Ovary (tissue), 9 donors: ENCODE results near the gene HADHB. TPM values are rescaled to one million over a fixed set of nuclear protein-coding genes. Genes with fewer than 3 reads are reported as not detected.

Experiments used
- DNase-seq, 5 donors: peaks; one replicate each; pipeline ENCODE4 v3.0.0-alpha.2; 2019 to 2020
- H3K27ac ChIP-seq, 2 donors: fragments of 200-600 bp; one replicate each; pipeline versions ENCODE4 v1.5.1 to v1.8.0; 2019 to 2022
- H3K27me3 ChIP-seq: fragments of 200-600 bp; one replicate; pipeline ENCODE4 v1.8.0; 2022
- H3K36me3 ChIP-seq: fragments of 200-600 bp; sonication (generic); one replicate; pipeline ENCODE4 v1.5.1; 2019
- H3K4me1 ChIP-seq: one replicate; pipeline ENCODE4 v1.8.1; 2013; ENCODE audit warnings: mild to moderate bottlenecking, moderate library complexity; ENCODE audit not compliant: insufficient read depth
- H3K4me3 ChIP-seq: fragments of 200-600 bp; sonication (generic); one replicate; pipeline ENCODE4 v1.5.1; 2017
- H3K9me3 ChIP-seq, 2 donors: fragments of 200-600 bp in 1 of 2; sonication (generic) in 1 of 2; one replicate each; pipeline versions ENCODE4 v1.5.1 to v1.8.1; 2013 to 2019; ENCODE audit warnings: mild to moderate bottlenecking in 1 of 2, moderate library complexity in 1 of 2
- CTCF ChIP-seq, 3 donors: fragments of 450-650 bp in 2 of 3; fragments of 200-600 bp in 1 of 3; IDR thresholded peaks; one replicate each; pipeline versions ENCODE4 v1.5.1 to v1.8.0; 2016 to 2022; ENCODE audit warnings: antibody characterized with exemption in 3 of 3, mild to moderate bottlenecking in 1 of 3
- EP300 ChIP-seq: sonication (generic); formaldehyde crosslinking; IDR thresholded peaks from one replicate; pipeline ENCODE4 v1.6.1; 2017; ENCODE audit warnings: antibody characterized with exemption
- POLR2A ChIP-seq: fragments of 450-650 bp; IDR thresholded peaks from one replicate; pipeline ENCODE4 v1.6.1; 2017; ENCODE audit warnings: antibody characterized with exemption, mild to moderate bottlenecking, moderate library complexity
- WGBS, 3 donors: extraction: QIAGEN DNeasy Blood & Tissue Kit in 1 of 3; methylation state at CpG; one replicate each; pipeline versions ENCODE4 v1.1.5 to v1.1.7; 2013 to 2017; 5-methylcytosine and 5-hydroxymethylcytosine counted together
- intact Hi-C, 4 donors: fragments of 100-400 bp; cut with DNase I; formaldehyde crosslinking; loops; one replicate each; pipeline versions ENCODE4 v1.11.0 to v1.15.1; 2022 to 2023
- polyA plus RNA-seq, 2 donors: library from polyadenylated mRNA; stranded (reverse); fragments of 200-250 nt in 1 of 2; fragments of 350-450 nt in 1 of 2; fragmentation: Illumina TruSeq in 1 of 2; extraction: RNeasy Lipid Tissue Mini Kit (QIAGEN cat#74804) in 1 of 2; gene quantifications; one replicate each; pipeline ENCODE4 v1.2.3, GENCODE V29; 2013 to 2014
- total RNA-seq, 7 donors: library from RNA; depleted of rRNA in 2 of 7; stranded (reverse); fragments of >200 nt in 2 of 7; fragmentation: NEBNext Ultra II Directional in 3 of 7; extraction: Animal tissue kit (Norgen Biotek cat#: 25700) in 3 of 7; gene quantifications; one replicate each; pipeline versions ENCODE4 v1.1.0 to v1.2.4, GENCODE V29; 2016 to 2023
- donor health status: DM: no; HTN: no; CAD: no; lungs with moderate emphysema.
- donor health status: DM: no; HTN: no; CAD: no.
- donor health status: Bipolar disorder and iron deficiency.
- donor health status: DM: yes; HTN: yes; CAD: no.
- donor health status: DM: no; HTN: no; CAD: no.
- donor health status: DM: yes; HTN: yes; CAD: no.

The HADHB gene
- total and polyA plus RNA-seq, 9 donors = 81.1 to 224 (median 104) TPM

- intact Hi-C loops = loop anchor here in 2 of 4 donors (10.0 kb wide), 1 partner anchor 75 kb away; no protein-coding TSS in a partner anchor
- Histone ChIP-seq H3K9me3 (no peaks in the 10 kb centered on the region), H3K4me3 (no peak overlapping the region), H3K27ac (no peak overlapping the region), H3K27me3 (no peaks in the 10 kb centered on the region), H3K4me1 (no peaks in the 10 kb centered on the region), H3K36me3 (no peaks in the 10 kb centered on the region)
- WGBS, 3 donors = 83 to 93% (median 88%) methylated on average over 10 of the region's 10 CpGs
- TF ChIP-seq POLR2A = no peak
- no peak for TF ChIP-seq EP300
- no peak for TF ChIP-seq CTCF (IDR thresholded peaks at IDR 0.05)
- DNase-seq = no peak
Measured at GRCh38 chr2:26309921-26310320, 65.2 kb downstream of the HADHB start.

- Histone ChIP-seq H3K27ac (no peak overlapping the region), H3K4me3 (no peak overlapping the region), H3K9me3 (no peaks in the 10 kb centered on the region), H3K4me1 (no peaks in the 10 kb centered on the region), H3K27me3 (no peaks in the 10 kb centered on the region), H3K36me3 (no peaks in the 10 kb centered on the region)
- 83 to 93% (median 88%) methylated on average over 9 of the region's 9 CpGs for WGBS, 3 donors
- no peak for TF ChIP-seq POLR2A
- TF ChIP-seq CTCF (IDR thresholded peaks at IDR 0.05) = no peak
- no peak for TF ChIP-seq EP300
- no peak for DNase-seq
- intact Hi-C loops = loop anchor here in 2 of 4 donors (10.0 kb wide), 1 partner anchor 78 kb away; no protein-coding TSS in a partner anchor
Measured at GRCh38 chr2:26312471-26312870, 67.7 kb downstream of the HADHB start.

DNA sequence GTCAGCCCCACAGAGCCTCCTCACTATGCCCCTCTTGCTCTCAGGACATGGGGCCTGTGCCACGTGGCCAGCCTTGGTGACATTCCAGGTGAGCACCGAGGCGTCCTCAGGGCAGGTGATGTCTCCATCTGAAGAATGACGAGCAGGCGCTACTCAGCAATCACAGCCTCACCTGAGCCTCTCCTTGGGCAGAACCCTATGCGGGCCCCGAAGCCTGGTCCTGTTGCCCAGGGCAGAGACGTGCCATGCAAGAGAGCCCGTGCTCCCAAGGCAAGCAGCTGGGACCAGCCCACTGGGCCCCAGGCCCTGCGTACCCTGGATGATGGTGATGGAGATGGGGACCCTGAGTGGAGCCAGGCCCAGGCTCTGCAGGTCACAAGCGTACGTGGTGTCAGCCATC is 68.7 kb downstream of the HADHB start:
- Histone ChIP-seq H3K9me3 (no peaks in the 10 kb centered on the region), H3K4me1 (no peaks in the 10 kb centered on the region), H3K36me3 (no peaks in the 10 kb centered on the region), H3K27ac (no peak overlapping the region), H3K27me3 (no peaks in the 10 kb centered on the region), H3K4me3 (no peak overlapping the region)
- no peak for DNase-seq
- TF ChIP-seq EP300 (no peak), POLR2A (no peak)
- intact Hi-C loops = loop anchor here in 2 of 4 donors (10.0 kb wide), 1 partner anchor 79 kb away; no protein-coding TSS in a partner anchor
- 85 to 92% (median 87%) methylated on average over 12 of the region's 12 CpGs for WGBS, 3 donors

- Histone ChIP-seq H3K4me3 (no peak overlapping the region), H3K4me1 (no peaks in the 10 kb centered on the region), H3K9me3 (no peaks in the 10 kb centered on the region), H3K36me3 (no peaks in the 10 kb centered on the region), H3K27ac (no peak overlapping the region), H3K27me3 (no peaks in the 10 kb centered on the region)
- intact Hi-C loops = loop anchor here in 2 of 4 donors (10.0 kb wide), 1 partner anchor 79 kb away; no protein-coding TSS in a partner anchor
- DNase-seq = no peak
- TF ChIP-seq EP300 = no peak
- TF ChIP-seq POLR2A = no peak
- no peak for TF ChIP-seq CTCF (IDR thresholded peaks at IDR 0.05)
- 76 to 84% (median 80%) methylated on average over 8 of the region's 8 CpGs for WGBS, 3 donors
Measured at GRCh38 chr2:26314243-26314642, 69.5 kb downstream of the HADHB start.

DNA sequence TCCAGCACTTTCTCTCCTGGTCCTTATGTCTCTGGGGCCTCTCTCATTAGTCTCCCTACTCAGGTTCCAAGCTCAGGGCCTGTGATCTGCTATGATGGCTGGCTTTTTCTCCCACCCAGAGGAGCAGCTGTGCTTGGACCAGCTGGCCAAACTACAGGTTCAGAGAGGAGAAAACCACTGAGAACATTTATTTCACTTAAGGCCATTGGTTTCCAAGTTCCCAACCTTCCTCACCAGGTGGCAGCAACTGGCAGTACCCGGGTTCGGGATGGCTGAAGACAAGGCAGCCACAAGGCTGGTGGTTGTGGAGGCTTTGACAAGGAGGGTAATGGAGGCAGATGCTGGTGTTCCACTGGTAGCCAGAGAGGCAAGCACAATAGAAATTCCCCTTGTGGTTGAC is 71.3 kb downstream of the HADHB start:
- intact Hi-C loops = loop anchor here in 2 of 4 donors (10.0 kb wide), 1 partner anchor 81 kb away; no protein-coding TSS in a partner anchor
- TF ChIP-seq EP300 (no peak), POLR2A (no peak)
- Histone ChIP-seq H3K27ac (no peak overlapping the region), H3K27me3 (no peaks in the 10 kb centered on the region), H3K4me1 (no peaks in the 10 kb centered on the region), H3K36me3 (no peaks in the 10 kb centered on the region), H3K4me3 (no peak overlapping the region), H3K9me3 (no peaks in the 10 kb centered on the region)
- WGBS, 3 donors = 46 to 67% (median 50%) methylated on average over 2 of the region's 2 CpGs
- no peak for DNase-seq
